Adipocyte (in vitro differentiated cells): ENCODE data around the gene IGSF11.

Experiments
- DNase-seq: peaks from one replicate; pipeline ENCODE4 v3.0.0-alpha.2; 2015; ENCODE audit warnings: low read depth
- H3K27me3 ChIP-seq: replicated peaks from 2 replicates; pipeline ENCODE4 v1.7.0; 2013; ENCODE audit warnings: mild to moderate bottlenecking, low read length, moderate library complexity; ENCODE audit not compliant: control insufficient read depth, insufficient read depth
- H3K36me3 ChIP-seq: 2 replicates; pipeline ENCODE4 v1.7.0; 2013; ENCODE audit warnings: low read length, mild to moderate bottlenecking, moderate library complexity; ENCODE audit not compliant: control insufficient read depth, insufficient read depth, severe bottlenecking
- H3K4me1 ChIP-seq: 2 replicates; pipeline ENCODE4 v1.7.0; 2013; ENCODE audit warnings: mild to moderate bottlenecking, low read length, moderate library complexity; ENCODE audit not compliant: control insufficient read depth, insufficient read depth
- H3K4me3 ChIP-seq: 2 replicates; pipeline ENCODE4 v1.7.0; 2013; ENCODE audit warnings: mild to moderate bottlenecking, low read length, moderate library complexity
- H3K9ac ChIP-seq: 2 replicates; pipeline ENCODE4 v1.7.0; 2013; ENCODE audit warnings: mild to moderate bottlenecking, low read length, moderate library complexity
- H3K9me3 ChIP-seq: 2 replicates; pipeline ENCODE4 v1.7.0; 2013; ENCODE audit warnings: mild to moderate bottlenecking, low read length, moderate library complexity; ENCODE audit not compliant: control insufficient read depth

IGSF11 gene

GRCh38 chr3:118973050-118973449 lies 61.6 kb downstream of the IGSF11 start:
- Histone ChIP-seq H3K4me3 (no peak overlapping the region), H3K4me1 (no peaks in the 10 kb centered on the region)

GRCh38 chr3:118970819-118971218 lies 63.8 kb downstream of the IGSF11 start:
- H3K4me1 ChIP-seq, result no peaks in the 10 kb centered on the region
- peaks cover 6% of the 10 kb centered on the region for H3K27me3 ChIP-seq
- H3K36me3 ChIP-seq, result no peaks in the 10 kb centered on the region
- DNase-seq, result no peak
- no peaks in the 10 kb centered on the region for H3K9me3 ChIP-seq
- no peak overlapping the region for H3K4me3 ChIP-seq
- no peak overlapping the region for H3K9ac ChIP-seq

More at GRCh38 chr3:118973050-118973449, 61.6 kb downstream of the IGSF11 start:
- no peak for DNase-seq
- Histone ChIP-seq H3K36me3 (no peaks in the 10 kb centered on the region), H3K9me3 (no peaks in the 10 kb centered on the region), H3K9ac (no peak overlapping the region), H3K27me3 (peaks cover 6% of the 10 kb centered on the region)

GRCh38 chr3:118968640-118969039 lies 66.0 kb downstream of the IGSF11 start:
- no peaks in the 10 kb centered on the region for H3K9me3 ChIP-seq
- H3K9ac ChIP-seq, result no peak overlapping the region
- H3K4me3 ChIP-seq, result no peak overlapping the region
- peaks cover 6% of the 10 kb centered on the region for H3K27me3 ChIP-seq
- no peaks in the 10 kb centered on the region for H3K36me3 ChIP-seq
- H3K4me1 ChIP-seq, result no peaks in the 10 kb centered on the region
- no peak for DNase-seq

DNA sequence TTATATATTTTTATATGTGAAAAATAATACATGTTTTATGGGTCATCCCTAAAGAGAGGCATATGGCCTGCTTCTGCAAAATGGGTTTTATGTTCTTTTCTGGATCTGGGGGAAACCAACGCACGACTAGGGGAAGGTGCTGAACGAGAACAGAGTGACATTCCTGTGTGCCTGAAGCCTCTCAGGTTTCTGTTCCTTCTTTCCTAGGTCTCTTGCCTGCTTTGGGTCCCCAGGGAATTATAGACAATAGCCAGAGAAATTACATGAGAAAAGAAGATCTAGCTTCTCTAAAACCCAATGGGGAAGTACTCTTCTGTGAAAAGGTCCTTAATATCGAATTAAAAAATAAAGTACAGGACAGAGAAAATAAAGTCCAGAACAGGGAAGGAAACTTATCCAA lies 66.5 kb downstream of the IGSF11 start:
- Histone ChIP-seq H3K4me1 (no peaks in the 10 kb centered on the region), H3K9me3 (no peaks in the 10 kb centered on the region), H3K4me3 (no peak overlapping the region), H3K36me3 (no peaks in the 10 kb centered on the region), H3K27me3 (peaks cover 6% of the 10 kb centered on the region), H3K9ac (no peak overlapping the region)
- DNase-seq, result no peak

GRCh38 chr3:118966700-118967099 lies 67.9 kb downstream of the IGSF11 start:
- peaks cover 6% of the 10 kb centered on the region for H3K27me3 ChIP-seq
- H3K9me3 ChIP-seq, result no peaks in the 10 kb centered on the region
- H3K4me1 ChIP-seq, result no peaks in the 10 kb centered on the region
- H3K4me3 ChIP-seq, result no peak overlapping the region
- H3K9ac ChIP-seq, result no peak overlapping the region
- no peak for DNase-seq
- no peaks in the 10 kb centered on the region for H3K36me3 ChIP-seq

GRCh38 chr3:118963711-118964110 lies 70.9 kb downstream of the IGSF11 start:
- Histone ChIP-seq H3K4me3 (no peak overlapping the region), H3K9me3 (no peaks in the 10 kb centered on the region), H3K9ac (no peak overlapping the region), H3K27me3 (no peaks in the 10 kb centered on the region), H3K36me3 (no peaks in the 10 kb centered on the region), H3K4me1 (no peaks in the 10 kb centered on the region)
- DNase-seq, result no peak

DNA sequence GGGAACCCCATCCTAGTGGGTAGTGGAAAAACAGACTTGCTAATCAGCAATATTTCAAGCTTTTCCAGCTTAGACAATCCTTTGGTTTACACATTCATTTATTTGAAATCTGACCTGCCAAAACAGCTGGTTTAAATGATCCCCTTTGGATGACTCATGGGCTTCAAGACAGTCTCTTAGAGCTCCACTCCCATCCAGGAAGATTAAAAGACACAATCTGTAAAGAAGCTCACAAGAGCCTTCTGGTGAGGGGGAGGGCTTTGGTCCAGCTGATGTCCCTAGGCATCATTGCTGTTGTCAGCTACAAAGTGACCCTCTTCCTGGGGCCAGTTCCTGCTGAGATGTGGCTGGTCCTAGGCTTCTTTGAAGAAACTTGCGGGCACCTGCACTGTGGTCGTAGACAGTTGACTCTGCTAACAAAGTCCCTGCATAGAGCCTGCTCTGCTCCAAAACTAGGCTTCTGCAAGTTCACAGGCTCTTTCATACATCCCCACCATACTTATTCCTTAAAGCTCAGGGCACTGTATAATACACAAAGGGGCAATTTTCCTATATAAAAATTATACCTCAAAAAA lies 73.7 kb downstream of the IGSF11 start:
- no peak overlapping the region for H3K4me3 ChIP-seq
- H3K4me1 ChIP-seq, result no peaks in the 10 kb centered on the region
- no peaks in the 10 kb centered on the region for H3K27me3 ChIP-seq
- H3K36me3 ChIP-seq, result no peaks in the 10 kb centered on the region
- no peaks in the 10 kb centered on the region for H3K9me3 ChIP-seq
- H3K9ac ChIP-seq, result no peak overlapping the region
- peak; percentile 32 for DNase-seq

GRCh38 chr3:118955914-118956556 lies 78.6 kb downstream of the IGSF11 start:
- no peak overlapping the region for H3K4me3 ChIP-seq
- H3K9me3 ChIP-seq, result peaks cover 2% of the 10 kb centered on the region
- no peaks in the 10 kb centered on the region for H3K27me3 ChIP-seq
- H3K9ac ChIP-seq, result no peak overlapping the region
- DNase-seq, result no peak
- no peaks in the 10 kb centered on the region for H3K36me3 ChIP-seq
- H3K4me1 ChIP-seq, result no peaks in the 10 kb centered on the region

- Histone ChIP-seq H3K4me1 (no peaks in the 10 kb centered on the region), H3K27me3 (no peaks in the 10 kb centered on the region), H3K4me3 (no peak overlapping the region), H3K9me3 (peaks cover 2% of the 10 kb centered on the region), H3K36me3 (no peaks in the 10 kb centered on the region), H3K9ac (no peak overlapping the region)
- DNase-seq, result no peak
Observed at GRCh38 chr3:118951089-118951488, 83.6 kb downstream of the IGSF11 start.

DNA sequence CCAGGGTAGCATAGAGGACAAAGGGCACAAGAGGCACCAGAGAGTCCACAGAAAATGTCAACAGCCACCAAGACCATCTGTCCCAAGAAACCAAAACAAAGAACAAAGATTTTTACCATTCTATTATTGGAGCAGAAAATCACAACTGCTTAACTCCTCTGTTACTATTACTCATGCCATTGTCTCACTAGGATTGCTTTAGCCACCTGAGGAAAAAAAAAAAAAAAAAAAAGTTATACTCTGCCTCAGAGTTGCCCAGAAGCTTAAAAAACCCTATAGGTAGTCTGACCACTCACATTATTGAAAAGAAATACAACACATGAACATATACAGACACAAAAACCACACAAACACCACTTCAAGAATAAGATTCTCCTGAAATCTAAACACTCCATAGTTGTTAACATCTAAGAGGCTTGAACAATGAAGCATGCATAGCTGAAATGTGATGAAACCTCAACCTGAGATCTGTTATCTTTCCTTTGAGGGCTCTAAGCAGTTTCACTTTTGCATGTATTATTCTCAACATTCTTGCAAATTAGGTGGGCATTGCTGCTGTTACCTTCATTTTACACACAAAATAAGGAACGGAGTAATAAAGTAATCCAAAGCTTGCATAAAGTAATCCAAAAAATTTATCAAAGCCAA lies 85.4 kb downstream of the IGSF11 start:
- H3K27me3 ChIP-seq, result no peaks in the 10 kb centered on the region
- H3K4me3 ChIP-seq, result no peak overlapping the region
- no peak for DNase-seq
- no peak overlapping the region for H3K9ac ChIP-seq
- H3K4me1 ChIP-seq, result no peaks in the 10 kb centered on the region
- H3K36me3 ChIP-seq, result no peaks in the 10 kb centered on the region
- H3K9me3 ChIP-seq, result no peaks in the 10 kb centered on the region

DNA sequence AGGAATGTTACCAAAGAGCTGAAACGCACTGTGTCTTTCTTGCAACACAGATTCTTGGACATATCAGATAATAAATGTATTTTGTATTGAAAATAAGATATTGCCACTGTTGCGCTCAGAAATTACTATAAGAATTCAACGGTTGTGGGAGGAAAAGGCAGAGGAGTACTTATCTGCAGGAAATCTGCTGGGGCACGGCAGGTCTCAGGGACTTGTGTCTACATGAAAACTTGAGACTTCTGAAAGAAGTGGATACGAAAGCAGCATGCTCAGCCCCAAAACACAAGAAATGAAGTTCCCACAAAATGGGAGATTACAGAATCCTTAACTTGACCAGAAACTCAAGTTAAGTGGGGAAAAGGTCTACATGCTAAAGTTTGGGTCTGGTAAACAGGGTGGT lies 86.5 kb downstream of the IGSF11 start:
- H3K27me3 ChIP-seq, result no peaks in the 10 kb centered on the region

More for the DNA sequence above, 86.5 kb downstream of the IGSF11 start:
- DNase-seq, result no peak
- Histone ChIP-seq H3K36me3 (no peaks in the 10 kb centered on the region), H3K4me1 (no peaks in the 10 kb centered on the region), H3K9ac (no peak overlapping the region), H3K4me3 (no peak overlapping the region), H3K9me3 (no peaks in the 10 kb centered on the region)
